HCT116 (cell line): Measurements from ENCODE around the gene FAM120A.
A peak's percentile ranks its signal among the peaks of the same experiment; 100 is the strongest.

Experiments
- CEBPB ChIP-seq: IDR thresholded peaks from 2 replicates; pipeline ENCODE4 v1.6.1; 2012; ENCODE audit warnings: low read depth
- EZH2 ChIP-seq: fragments of 200-600 bp; sonication (generic); IDR thresholded peaks from 2 replicates; pipeline ENCODE4 v1.6.1; 2017; ENCODE audit warnings: antibody characterized with exemption, mixed run types
- POLR2A ChIP-seq: IDR thresholded peaks from 2 replicates; pipeline ENCODE4 v1.7.0; 2011; ENCODE audit warnings: borderline replicate concordance; ENCODE audit not compliant: insufficient read depth, insufficient read length; ENCODE audit errors: extremely low read depth
- POLR2AphosphoS5 ChIP-seq: IDR thresholded peaks from 2 replicates; pipeline ENCODE4 v1.6.1; 2011; ENCODE audit warnings: mild to moderate bottlenecking, low read depth, low read length, moderate library complexity
- ZFX ChIP-seq: fragments of 450-650 bp; IDR thresholded peaks from 2 replicates; pipeline ENCODE4 v1.6.1; 2017
- ZNF274 ChIP-seq: fragments of 200-500 bp; sonication (Bioruptor generic); IDR thresholded peaks from 2 replicates; pipeline ENCODE4 v1.6.1; 2014; ENCODE audit warnings: mild to moderate bottlenecking, low read depth, low read length, inconsistent platforms
- TF ChIP-seq, protein P1 (sequence below), 3 experiments: fragments of 200-600 bp in 1 of 3; sonication (generic) in 1 of 3; IDR thresholded peaks in 2 of 3; conservative IDR thresholded peaks in 1 of 3; 2 replicates each; pipeline ENCODE4 v1.5.1; 2012 to 2017; ENCODE audit warnings: low read depth in 2 of 3, low read length in 2 of 3, antibody characterized with exemption in 1 of 3, borderline replicate concordance in 1 of 3, control low read depth in 1 of 3, mild to moderate bottlenecking in 1 of 3, mixed read lengths in 1 of 3, mixed run types in 1 of 3, moderate library complexity in 1 of 3; ENCODE audit not compliant: insufficient read depth in 1 of 3
- TF ChIP-seq, protein P2 (sequence below): IDR thresholded peaks from 2 replicates; pipeline ENCODE4 v1.6.1; 2011; ENCODE audit warnings: mild to moderate bottlenecking, low read length, moderate library complexity; ENCODE audit not compliant: insufficient replicate concordance; ENCODE audit errors: extremely low read depth
- TF ChIP-seq, protein P3 (sequence below): IDR thresholded peaks from 2 replicates; pipeline ENCODE4 v1.6.1; 2012

DNA sequence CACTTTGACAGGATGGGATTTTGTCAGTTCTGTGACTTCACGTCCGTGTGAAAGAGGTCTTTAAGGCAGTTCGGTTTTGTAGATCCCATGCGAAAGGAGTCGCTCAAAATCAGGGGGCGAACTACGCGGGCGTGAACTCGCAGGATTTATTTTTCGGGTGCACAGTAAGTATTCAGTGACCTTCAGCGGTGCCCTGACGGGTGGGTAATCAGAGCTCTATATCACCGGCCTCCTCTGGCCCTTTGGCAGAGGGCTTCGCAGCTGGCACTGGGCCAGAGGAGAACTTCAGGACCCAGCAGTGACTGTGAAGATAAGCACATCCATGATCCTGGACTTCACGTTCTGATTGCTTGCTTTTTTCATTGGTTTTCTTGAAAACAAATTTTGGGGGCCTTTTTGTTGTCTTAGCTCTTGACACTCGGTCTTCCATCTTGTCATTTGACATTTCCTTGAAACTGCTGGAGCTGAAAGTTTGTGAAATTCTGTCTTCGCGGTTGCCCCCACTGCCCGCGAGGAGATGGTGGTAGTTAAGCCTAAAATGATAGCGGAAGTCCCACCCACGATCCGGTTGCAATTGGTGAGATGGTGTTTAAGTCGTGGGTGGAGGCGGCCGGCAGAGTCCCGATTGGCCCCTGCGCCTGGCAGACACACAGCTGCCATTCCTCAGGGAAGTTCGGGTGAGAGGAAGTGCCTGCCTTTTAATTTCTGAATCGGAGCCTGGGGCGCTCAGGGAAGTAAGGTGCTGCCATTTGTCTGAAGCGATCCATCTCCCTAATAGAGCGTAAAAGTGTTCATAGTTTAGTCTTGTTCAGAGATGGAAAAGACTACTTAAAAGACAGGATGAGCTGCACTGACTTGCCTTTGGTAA is 1.8 kb downstream of the FAM120A start, which contains the start of gene FAM120AOS:
- TF ChIP-seq, protein P1, sequence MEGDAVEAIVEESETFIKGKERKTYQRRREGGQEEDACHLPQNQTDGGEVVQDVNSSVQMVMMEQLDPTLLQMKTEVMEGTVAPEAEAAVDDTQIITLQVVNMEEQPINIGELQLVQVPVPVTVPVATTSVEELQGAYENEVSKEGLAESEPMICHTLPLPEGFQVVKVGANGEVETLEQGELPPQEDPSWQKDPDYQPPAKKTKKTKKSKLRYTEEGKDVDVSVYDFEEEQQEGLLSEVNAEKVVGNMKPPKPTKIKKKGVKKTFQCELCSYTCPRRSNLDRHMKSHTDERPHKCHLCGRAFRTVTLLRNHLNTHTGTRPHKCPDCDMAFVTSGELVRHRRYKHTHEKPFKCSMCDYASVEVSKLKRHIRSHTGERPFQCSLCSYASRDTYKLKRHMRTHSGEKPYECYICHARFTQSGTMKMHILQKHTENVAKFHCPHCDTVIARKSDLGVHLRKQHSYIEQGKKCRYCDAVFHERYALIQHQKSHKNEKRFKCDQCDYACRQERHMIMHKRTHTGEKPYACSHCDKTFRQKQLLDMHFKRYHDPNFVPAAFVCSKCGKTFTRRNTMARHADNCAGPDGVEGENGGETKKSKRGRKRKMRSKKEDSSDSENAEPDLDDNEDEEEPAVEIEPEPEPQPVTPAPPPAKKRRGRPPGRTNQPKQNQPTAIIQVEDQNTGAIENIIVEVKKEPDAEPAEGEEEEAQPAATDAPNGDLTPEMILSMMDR (IDR thresholded peaks at IDR 0.05 in 2 of 3, conservative IDR thresholded peaks at IDR 0.05 in 1 of 3; ENCODE audit: borderline replicate concordance in 1 of 3, insufficient read depth in 1 of 3, low read depth in 2 of 3, low read length in 2 of 3): no peak
- no peak for TF ChIP-seq EZH2
- peak; percentile 75 for TF ChIP-seq POLR2AphosphoS5
- TF ChIP-seq, protein P2, sequence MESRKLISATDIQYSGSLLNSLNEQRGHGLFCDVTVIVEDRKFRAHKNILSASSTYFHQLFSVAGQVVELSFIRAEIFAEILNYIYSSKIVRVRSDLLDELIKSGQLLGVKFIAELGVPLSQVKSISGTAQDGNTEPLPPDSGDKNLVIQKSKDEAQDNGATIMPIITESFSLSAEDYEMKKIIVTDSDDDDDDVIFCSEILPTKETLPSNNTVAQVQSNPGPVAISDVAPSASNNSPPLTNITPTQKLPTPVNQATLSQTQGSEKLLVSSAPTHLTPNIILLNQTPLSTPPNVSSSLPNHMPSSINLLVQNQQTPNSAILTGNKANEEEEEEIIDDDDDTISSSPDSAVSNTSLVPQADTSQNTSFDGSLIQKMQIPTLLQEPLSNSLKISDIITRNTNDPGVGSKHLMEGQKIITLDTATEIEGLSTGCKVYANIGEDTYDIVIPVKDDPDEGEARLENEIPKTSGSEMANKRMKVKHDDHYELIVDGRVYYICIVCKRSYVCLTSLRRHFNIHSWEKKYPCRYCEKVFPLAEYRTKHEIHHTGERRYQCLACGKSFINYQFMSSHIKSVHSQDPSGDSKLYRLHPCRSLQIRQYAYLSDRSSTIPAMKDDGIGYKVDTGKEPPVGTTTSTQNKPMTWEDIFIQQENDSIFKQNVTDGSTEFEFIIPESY: peak; percentile 43
- peak; percentile 69 for TF ChIP-seq POLR2A
- TF ChIP-seq ZFX: no peak
- TF ChIP-seq, protein P3, sequence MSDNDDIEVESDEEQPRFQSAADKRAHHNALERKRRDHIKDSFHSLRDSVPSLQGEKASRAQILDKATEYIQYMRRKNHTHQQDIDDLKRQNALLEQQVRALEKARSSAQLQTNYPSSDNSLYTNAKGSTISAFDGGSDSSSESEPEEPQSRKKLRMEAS: peak; percentile 80
- TF ChIP-seq CEBPB: no peak
- TF ChIP-seq ZNF274: no peak
